Activated CD8-positive, alpha-beta memory T cell treated with anti-CD3 and anti-CD28 coated beads for 36 hours (primary cell): ENCODE measurements around the gene MANBA. TPM values are rescaled to one million over a fixed set of nuclear protein-coding genes. Genes with fewer than 3 reads are reported as not detected.

Experiments used
- CTCF ChIA-PET: fragments of 350-600 bp; sonication (Branson Sonifier 250); formaldehyde crosslinking; loops from one replicate; lab custom pipeline; 2021; ENCODE audit warnings: antibody characterized with exemption; lab: Charles Lee
- POLR2A ChIA-PET: fragments of 350-600 bp; sonication (Branson Sonifier 250); formaldehyde crosslinking; loops from one replicate; lab custom pipeline; 2021; ENCODE audit warnings: antibody characterized with exemption; lab: Charles Lee
- total RNA-seq, 2 experiments: library from RNA; stranded (reverse); gene quantifications; one replicate each; pipeline ENCODE4 v1.2.3, GENCODE V29; 2021

The MANBA gene
- total RNA-seq, 2 experiments from 2014 or later, result 7.3 to 8.4 TPM

- CTCF ChIA-PET, result no interaction called here
- POLR2A ChIA-PET, result no interaction called here
These were observed 66.9 kb downstream of the MANBA start for GRCh38 chr4:102693861-102694260.

DNA sequence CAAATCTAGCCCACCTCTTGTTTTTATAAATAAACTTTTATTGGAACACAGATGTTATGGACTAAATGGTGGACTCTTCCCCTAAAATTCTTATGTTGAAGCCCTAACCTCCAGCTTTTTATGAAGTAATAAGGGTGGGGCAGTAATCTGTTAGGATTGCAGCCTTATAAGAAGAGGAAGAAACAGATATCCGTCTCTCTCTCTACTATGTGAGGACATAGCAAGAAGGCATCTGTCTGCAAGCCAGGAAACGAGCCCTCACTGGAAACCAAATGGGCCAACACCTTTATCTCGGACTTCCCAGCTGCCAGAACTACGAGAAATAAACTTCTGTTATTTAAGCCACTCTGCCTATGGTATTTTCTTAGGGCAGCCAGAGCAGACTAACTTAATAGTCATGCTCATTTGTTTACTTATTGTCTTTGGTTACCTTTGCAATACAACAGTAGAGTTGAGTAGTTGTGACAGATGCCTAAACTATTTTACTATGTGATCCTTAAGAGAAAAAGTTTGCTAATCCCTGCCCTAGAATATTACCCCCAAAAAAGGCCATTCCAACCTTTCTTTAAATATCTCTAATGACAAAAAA is 67.4 kb downstream of the MANBA start:
- POLR2A ChIA-PET, result interaction anchor here (0.6 kb wide), 1 partner anchor 104 kb away, joined by 3 read pairs; no protein-coding TSS in a partner anchor
- CTCF ChIA-PET, result no interaction called here

DNA sequence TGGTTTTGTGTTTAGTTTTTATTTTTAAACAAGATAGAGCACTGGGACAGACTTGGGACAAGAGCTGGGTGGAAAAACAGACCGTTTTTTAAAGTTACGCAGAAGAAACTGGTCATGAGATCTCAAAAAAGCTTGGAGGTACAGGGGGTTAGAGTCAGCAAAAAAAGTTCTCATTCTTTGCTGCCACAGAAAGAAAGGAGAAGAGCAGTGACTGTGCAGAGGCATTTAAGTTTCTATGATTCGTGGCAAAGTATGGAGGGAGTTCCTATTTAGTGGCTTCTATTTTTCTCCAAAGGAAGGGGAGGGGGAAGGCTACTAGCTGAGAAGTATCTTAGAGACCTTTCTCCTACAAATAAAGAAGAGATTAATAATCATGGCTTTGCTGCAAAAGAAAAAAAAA is 68.3 kb downstream of the MANBA start:
- ChIA-PET POLR2A (no interaction called here), CTCF (no interaction called here)

- POLR2A ChIA-PET, result no interaction called here
- CTCF ChIA-PET, result no interaction called here
These were observed 72.8 kb downstream of the MANBA start for GRCh38 chr4:102687982-102688433.

- POLR2A ChIA-PET, result no interaction called here
- CTCF ChIA-PET, result no interaction called here
These were observed 73.3 kb downstream of the MANBA start for GRCh38 chr4:102687373-102687981.

DNA sequence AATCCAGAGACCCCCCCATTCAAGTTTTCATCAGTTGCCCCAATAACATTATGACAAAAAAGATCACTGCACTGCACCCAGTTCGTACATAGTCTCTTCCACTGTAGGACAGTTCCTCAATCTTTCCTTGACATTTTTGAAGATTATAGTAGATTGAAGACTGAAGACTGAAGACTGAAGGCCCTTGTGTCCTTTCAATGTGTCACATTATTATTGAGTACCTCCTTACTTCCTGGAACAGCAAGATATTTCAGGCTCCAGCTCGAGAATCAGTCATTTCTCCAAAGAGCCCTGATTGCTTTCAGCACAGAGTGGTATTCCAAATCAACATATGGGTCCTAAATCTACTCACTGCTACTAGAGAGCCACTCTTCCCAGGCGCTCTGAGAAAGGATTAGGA is 75.0 kb downstream of the MANBA start:
- POLR2A ChIA-PET, result no interaction called here

DNA sequence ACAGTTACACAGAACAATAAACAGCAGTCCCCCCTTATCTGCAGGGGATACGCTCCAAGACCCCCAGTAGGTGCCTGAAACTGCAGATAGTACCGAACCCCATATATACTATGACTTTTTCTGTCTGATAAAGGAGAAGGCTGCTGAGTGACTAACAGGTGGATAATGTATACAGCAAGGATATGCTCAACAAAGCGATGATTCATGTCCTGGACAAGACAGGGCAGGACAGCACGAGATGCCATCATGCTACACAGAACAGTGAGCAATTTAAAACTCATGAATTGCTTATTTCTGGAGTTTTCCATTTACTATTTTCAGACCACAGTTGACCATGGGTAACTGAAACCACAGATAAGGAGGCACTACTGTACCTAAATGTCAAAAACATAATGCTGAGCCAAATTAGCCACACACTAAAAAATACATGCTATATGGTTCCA is 76.1 kb downstream of the MANBA start:
- ChIA-PET POLR2A (no interaction called here), CTCF (no interaction called here)

More for the DNA sequence above, 75.0 kb downstream of the MANBA start:
- CTCF ChIA-PET, result no interaction called here

DNA sequence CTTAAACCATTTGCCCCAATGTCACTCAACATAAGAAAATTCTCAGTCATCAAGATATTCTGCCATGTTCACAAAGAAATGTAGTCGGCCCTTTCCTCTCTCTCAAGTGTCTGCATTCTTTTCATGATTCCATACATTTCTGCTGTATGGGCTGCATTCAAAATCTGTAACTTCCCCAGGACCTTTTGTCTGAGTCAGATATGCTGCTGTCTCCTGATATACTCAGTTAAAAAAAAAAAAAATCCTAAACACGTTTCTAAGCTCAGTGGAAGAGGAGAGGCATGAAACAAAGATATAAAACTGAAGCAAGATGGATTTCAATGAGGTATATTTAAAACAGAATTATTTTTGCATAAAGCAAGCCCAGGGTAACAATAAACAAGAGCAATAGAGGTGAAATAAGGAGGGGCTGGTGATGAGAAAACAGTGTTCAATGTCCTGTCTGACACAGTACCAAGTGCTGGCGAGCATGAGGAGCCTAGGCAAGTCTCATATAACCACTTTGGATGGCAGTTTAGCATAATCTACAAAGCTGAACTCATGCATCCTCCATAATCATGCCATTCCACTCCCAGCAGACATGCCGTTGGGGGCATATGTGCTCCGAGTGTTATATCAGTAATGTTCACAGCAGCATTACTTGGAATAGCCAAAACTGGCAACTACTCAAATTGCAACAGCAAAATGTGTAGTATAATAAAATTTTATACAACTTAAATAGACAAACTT is 76.7 kb downstream of the MANBA start:
- POLR2A ChIA-PET, result no interaction called here
- CTCF ChIA-PET, result no interaction called here

DNA sequence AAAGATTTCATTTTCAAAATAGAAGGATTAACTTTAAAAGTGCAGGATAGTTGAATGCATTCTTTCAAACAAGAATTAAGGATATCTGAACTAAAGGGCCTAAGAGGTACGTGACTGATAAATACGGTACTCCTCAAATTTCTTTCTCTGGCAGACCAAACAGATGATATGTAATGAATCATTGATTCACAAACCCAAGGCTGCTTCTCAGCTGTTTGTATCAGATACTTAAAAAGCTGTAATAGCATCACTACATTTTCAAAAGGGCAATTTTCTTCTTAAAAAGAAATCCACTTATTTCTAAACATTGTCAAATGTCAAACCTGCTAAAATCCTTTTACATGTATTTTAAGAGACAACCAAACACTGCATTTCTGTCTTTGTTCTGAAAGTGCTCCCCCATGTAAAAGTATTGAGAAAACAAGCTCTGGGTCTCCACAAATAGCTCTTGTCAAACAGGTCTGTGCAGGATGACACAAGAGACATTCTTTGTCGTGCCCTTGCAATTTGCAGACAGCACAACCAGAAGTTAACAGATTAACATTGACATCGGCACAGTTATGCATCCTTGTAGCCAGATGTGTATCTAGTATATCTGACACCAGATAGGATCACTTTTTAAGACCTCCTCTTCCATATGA is 82.0 kb downstream of the MANBA start:
- POLR2A ChIA-PET, result no interaction called here
- CTCF ChIA-PET, result no interaction called here

- CTCF ChIA-PET, result no interaction called here
- POLR2A ChIA-PET, result no interaction called here
These were observed 82.7 kb downstream of the MANBA start for GRCh38 chr4:102678107-102678506.

GRCh38 chr4:102675141-102675540 is 85.6 kb downstream of the MANBA start:
- POLR2A ChIA-PET, result interaction anchor here (0.7 kb wide), 1 partner anchor 153 kb away, joined by 3 read pairs; no protein-coding TSS in a partner anchor
- CTCF ChIA-PET, result no interaction called here

DNA sequence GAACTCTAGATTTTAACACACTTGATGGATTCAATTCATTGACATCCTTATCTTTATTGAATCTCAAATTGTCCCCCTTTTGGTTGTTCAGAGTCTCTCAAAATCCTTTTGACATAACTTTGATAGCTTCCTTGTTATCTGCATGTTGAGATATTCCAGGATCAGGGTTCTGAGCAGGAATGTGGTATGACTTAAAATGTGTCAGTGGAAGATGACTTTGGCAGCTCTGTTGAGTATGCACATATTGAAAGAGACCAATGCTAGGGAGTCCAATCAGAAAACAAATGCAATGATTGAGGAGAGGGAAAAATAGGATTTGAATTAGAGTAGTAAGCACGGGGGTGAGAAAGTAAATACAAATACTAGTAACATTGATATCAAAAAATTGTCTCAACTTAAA is 93.8 kb downstream of the MANBA start:
- ChIA-PET CTCF (no interaction called here), POLR2A (no interaction called here)

GRCh38 chr4:102665527-102665926 is 95.2 kb downstream of the MANBA start:
- CTCF ChIA-PET, result no interaction called here
- POLR2A ChIA-PET, result no interaction called here

GRCh38 chr4:102663073-102663472 is 97.7 kb downstream of the MANBA start:
- ChIA-PET POLR2A (no interaction called here), CTCF (no interaction called here)

DNA sequence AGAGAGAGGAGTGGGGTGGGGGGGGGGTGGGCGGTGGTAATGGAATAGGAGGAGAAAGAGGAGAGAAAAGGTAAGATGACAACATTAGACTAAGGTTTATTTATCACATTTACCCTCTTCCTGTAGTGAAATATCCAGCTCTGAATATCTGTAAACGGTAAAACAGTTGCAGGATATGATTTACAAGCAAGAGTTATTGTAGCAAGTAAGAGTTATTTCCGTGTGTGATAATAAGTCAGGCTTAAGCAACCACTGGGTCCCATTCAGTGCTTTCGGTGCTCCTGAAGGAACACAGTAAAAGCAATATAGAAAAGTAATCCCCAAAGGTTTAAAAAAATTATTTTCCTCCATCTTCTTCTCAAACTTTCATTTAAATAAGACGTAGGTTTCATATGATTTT is 103.6 kb downstream of the MANBA start:
- POLR2A ChIA-PET, result interaction anchor here (0.7 kb wide), 1 partner anchor 31 kb away, joined by 3 read pairs; no protein-coding TSS in a partner anchor
- CTCF ChIA-PET, result no interaction called here

DNA sequence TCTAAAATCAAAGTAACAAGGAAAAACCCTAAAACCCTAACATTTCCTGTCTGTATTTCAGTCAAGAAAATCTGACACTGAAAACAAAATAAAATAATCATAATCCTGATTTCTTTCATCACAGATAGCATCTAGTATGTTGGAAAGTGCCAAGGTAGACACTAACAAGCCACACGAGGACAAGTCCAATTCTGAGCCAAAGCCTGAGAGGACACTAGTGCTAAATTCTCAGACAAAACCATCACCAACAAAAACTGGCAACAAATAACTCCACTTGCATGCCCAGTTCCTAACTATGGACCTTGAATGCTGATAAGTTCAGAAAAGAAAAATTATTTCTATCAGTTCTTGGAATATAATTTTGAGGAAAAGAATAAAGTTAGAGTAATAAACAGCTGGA is 113.7 kb downstream of the MANBA start:
- ChIA-PET POLR2A (no interaction called here), CTCF (no interaction called here)

DNA sequence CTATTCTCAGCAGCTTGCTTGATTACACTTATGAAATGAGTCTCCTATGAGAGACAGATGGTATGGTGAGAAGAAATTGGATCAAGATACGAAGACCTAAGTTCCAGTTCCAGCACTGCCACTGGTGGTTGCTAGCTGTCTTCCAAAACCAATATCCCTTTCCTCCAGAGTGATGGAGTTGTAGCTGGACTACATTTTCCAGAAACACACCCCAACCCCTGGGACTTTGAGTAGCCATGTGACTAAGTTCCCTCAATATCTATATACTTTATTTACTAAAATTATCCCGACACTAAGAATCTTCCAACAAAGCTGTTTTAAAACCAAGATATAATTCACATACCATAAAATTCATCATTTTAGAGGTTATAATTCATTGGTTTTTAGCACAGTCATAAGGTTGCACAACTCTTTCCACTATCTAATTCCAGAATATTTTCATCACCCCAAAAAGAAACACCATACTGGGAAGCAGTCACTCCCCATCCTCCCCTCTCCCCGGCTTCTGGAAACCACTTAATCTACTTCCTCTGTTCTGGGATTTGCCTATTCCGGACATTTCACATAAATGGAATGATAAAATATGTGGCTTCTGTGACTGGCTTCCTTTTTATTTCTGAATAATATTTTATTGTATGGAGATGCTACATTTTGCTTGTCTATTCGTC is 118.0 kb downstream of the MANBA start:
- ChIA-PET CTCF (no interaction called here), POLR2A (no interaction called here)

DNA sequence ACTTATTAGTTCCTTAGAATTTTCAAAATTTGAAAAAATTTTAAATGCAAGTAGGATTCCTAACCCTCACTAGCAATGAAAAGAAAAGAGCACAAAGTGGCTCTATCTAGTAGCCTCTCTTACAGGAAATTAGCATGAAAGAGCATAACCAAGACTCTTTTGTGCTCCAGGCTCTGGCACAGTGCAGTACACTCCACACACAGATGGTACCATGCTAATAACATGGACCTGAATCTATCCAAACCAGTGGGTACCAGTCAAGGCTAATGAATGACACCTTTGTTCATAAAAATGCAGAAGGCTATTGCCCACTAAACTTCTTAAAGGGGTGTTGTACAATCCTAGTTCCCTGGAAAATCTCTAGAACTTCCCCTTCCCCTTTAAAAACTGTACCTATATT is 119.0 kb downstream of the MANBA start:
- POLR2A ChIA-PET, result no interaction called here
- CTCF ChIA-PET, result no interaction called here

- ChIA-PET POLR2A (no interaction called here), CTCF (no interaction called here)
These were observed 120.1 kb downstream of the MANBA start for GRCh38 chr4:102640669-102641068.

- ChIA-PET CTCF (no interaction called here), POLR2A (no interaction called here)
These were observed 121.2 kb downstream of the MANBA start for GRCh38 chr4:102639598-102639997.
